ENCODE measurements around the gene CCDC116.
"Not testable (repeated sequence)": the region's sequence is repeated elsewhere in the genome, so short reads cannot be mapped to it uniquely, and the experiment has no call there.

The CCDC116 gene

GRCh38 chr22:21632237-21632895, at the start of gene CCDC116:
Gene CCDC116 (plus strand): TSS chr22:21632760. CDS start chr22:21633182, 422 bp downstream.
- DNase-seq = no peak

- DNase-seq = peak; percentile 44
Observed at GRCh38 chr22:21582801-21583740, 49.5 kb upstream of the CCDC116 start.

- DNase-seq = no peak
Observed at GRCh38 chr22:21585389-21585788, 47.2 kb upstream of the CCDC116 start.

- DNase-seq = no peak
Observed at GRCh38 chr22:21587803-21588611, 44.6 kb upstream of the CCDC116 start.

- DNase-seq = no peak
Observed at GRCh38 chr22:21589396-21589795, 43.2 kb upstream of the CCDC116 start.

GRCh38 chr22:21590809-21591641, 41.5 kb upstream of the CCDC116 start:
- DNase-seq = no peak

GRCh38 chr22:21591695-21592094, 40.9 kb upstream of the CCDC116 start:
- peak; percentile 32 for DNase-seq

GRCh38 chr22:21592422-21592821, 40.1 kb upstream of the CCDC116 start:
- DNase-seq = no peak

- DNase-seq = no peak
Observed at GRCh38 chr22:21593406-21594232, 38.9 kb upstream of the CCDC116 start.

GRCh38 chr22:21594865-21595452, 37.6 kb upstream of the CCDC116 start:
- no peak for DNase-seq

GRCh38 chr22:21596356-21597135, 36.0 kb upstream of the CCDC116 start:
- not testable (repeated sequence) for DNase-seq

- no peak for DNase-seq
Observed at GRCh38 chr22:21598302-21598701, 34.3 kb upstream of the CCDC116 start.

- no peak for DNase-seq
Observed at GRCh38 chr22:21599053-21599893, 33.3 kb upstream of the CCDC116 start.

GRCh38 chr22:21602579-21602978, 30.0 kb upstream of the CCDC116 start:
- no peak for DNase-seq

GRCh38 chr22:21603973-21604372, 28.6 kb upstream of the CCDC116 start:
- DNase-seq = no peak

- no peak for DNase-seq
Observed at GRCh38 chr22:21605887-21606564, 26.5 kb upstream of the CCDC116 start.

GRCh38 chr22:21606775-21607174, 25.8 kb upstream of the CCDC116 start:
- DNase-seq = no peak

GRCh38 chr22:21609556-21610157, 22.9 kb upstream of the CCDC116 start:
- DNase-seq = not testable (repeated sequence)

Data from DMS79 (cell line).